KG1 (cell line): ENCODE results near the gene ARX.

ENCODE experiments used
- DNase-seq: peaks from one replicate; lab custom pipeline; 2025; lab: John Stamatoyannopoulos, UW

ARX gene

GRCh38 chrX:25001808-25002660, 13.7 kb downstream of the ARX start:
- no peak for DNase-seq

GRCh38 chrX:24999511-24999910, 16.3 kb downstream of the ARX start:
- DNase-seq, result no peak

DNA sequence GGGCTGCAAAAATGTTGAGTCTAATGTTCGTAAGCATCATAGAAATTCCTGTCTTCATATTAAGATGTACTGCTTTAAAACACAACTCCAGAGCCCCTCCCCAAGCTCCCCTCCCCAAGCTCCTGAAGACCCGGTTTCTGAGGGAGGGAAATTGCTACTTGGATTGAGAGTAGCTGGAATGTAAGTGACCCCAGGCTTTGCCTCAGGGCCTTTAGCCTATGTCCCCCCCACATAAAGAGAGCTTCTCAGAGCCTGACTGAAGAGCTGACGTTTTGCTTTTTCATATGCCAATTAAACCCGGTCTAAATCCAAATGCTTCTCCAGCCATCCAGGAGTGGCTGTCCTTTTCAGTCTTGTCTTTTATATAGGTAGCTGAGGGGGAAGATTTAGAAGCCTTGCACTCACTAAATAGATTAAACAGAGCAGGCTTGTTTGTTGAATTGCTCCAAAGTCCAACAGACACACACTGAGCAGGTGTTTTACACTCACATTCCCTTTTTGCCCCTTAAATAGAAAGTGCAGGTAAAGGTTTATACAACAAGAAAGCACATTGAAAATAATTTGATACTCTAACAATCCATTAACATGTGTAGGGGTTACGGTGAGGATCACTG, 19.6 kb downstream of the ARX start:
- DNase-seq, result no peak

DNA sequence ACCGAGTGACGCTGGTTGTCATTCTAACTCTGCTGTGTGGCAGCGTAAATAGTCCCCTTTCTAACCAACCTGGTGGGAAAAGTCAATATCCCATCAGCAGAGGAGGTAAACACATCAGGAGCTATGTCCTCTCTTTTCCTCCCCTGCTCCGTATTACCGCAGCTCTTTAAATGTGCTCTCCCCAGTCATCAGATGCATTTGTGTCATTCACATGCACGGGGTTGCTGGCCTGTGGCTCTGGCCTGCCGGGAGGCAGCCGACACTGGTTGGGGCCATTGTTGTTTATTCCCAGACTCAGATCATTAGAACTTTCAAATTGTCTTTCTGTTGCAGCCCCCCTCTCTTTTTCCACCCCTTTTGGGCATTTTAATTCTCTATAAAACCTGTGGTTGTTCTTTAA, 21.9 kb downstream of the ARX start:
- DNase-seq, result no peak

DNA sequence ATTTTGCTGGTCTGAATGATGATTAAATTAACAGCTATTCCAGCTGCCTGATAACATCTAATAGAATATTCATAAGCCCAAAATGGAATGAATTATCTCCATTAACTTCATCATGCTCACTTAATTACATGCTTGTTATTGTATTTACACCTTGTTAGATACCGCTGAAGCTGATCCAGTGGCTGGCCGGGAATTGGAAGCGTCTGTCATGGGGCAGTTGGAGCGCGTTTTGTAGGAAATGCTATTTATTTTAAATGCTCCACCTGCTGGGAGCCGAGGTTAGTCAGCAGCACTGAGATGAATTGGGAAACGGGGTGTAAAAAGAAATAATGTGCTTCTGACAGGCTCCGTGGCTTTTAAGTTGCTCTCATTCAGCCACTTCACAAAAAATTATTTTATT, 25.2 kb downstream of the ARX start:
- no peak for DNase-seq

- no peak for DNase-seq
Measured at GRCh38 chrX:24988314-24988713, 27.5 kb downstream of the ARX start.

DNA sequence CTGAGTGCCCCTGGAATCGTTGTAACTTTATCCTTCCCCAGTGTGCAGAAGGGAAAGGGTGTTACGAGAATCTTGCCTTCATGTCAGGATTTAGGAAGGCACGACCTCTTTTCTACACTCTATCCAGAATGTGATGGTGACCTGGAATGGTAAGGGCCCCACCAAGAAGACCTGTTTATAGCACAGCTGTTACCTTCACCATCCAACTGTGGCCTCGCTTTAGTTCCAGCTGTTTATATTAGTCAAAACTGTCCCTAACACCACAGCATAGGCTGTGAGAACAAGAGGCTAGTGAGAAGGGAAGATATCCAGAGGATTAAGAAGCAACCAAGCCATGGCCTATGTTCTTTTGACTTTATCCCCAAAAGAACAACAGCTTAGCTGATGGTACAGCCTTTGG, 28.0 kb downstream of the ARX start:
- no peak for DNase-seq

DNA sequence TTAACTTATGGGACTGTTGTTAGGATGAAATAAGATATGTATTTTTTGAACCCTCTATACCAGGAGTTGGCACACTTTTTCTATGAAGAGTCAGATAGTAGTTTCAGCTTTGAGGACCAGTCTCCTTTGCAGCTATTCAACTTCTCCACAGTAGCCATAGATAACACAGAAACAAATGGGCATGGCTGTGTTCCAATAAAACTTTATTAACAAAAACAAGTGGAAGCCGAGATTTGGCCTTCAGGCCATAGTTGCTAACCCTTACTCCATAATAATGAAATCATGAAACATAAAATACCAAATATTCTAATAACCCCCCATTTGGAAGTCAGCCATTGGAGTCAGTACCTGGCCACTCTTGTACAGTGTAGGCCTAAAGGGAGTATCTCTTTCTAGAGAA, 30.6 kb downstream of the ARX start:
- no peak for DNase-seq

- no peak for DNase-seq
Measured at GRCh38 chrX:24983931-24984330, 31.8 kb downstream of the ARX start.

GRCh38 chrX:24982306-24982965, 33.3 kb downstream of the ARX start:
- no peak for DNase-seq

GRCh38 chrX:24981030-24981429, 34.7 kb downstream of the ARX start:
- DNase-seq, result no peak

DNA sequence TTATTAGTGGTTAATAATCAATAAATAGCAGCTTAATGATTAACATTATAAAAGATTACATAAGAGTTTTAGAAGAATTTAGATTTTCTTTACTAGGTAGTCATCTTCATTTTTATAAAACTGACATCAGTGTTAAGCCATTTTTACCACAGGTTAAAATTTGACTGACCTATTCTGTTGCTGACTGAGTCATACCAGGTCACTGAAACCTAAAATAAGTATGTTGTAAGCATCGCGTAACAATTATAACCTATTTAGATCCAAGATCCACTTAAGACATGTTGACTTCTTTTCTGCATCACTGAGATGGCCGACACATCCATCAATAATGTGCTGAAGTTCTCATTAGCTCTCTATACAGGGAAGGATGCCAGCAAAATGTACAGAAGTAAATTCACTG, 36.7 kb downstream of the ARX start:
- no peak for DNase-seq

GRCh38 chrX:24969812-24970211, 46.0 kb downstream of the ARX start:
- no peak for DNase-seq

GRCh38 chrX:24965372-24965771, 50.4 kb downstream of the ARX start:
- no peak for DNase-seq

GRCh38 chrX:24963823-24964222, 51.9 kb downstream of the ARX start:
- no peak for DNase-seq

DNA sequence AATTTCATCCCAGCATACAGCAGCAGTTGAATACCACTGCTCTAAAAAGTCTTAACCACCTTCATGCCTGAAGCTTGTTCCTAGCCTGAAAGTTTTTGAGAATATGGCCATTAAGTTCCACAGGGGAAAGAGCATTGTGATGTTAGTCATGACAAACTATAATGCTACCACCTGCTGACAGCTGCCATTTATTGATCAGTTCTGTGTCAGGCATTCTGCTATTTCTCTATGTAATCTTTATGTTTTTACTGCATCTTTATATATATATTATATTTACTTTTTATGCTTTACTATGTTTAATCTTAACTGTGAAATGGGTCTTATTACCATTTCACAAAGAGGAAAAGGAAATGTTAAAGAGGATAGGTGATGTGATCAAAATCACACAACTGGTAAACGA, 54.0 kb downstream of the ARX start:
- no peak for DNase-seq

- no peak for DNase-seq
Measured at GRCh38 chrX:24956828-24957227, 58.9 kb downstream of the ARX start.

- DNase-seq, result no peak
Measured at GRCh38 chrX:24955372-24955930, 60.3 kb downstream of the ARX start.

- no peak for DNase-seq
Measured at GRCh38 chrX:24954732-24955131, 61.0 kb downstream of the ARX start.
